ENCODE data around the gene LOXL4.

LOXL4 gene

DNA sequence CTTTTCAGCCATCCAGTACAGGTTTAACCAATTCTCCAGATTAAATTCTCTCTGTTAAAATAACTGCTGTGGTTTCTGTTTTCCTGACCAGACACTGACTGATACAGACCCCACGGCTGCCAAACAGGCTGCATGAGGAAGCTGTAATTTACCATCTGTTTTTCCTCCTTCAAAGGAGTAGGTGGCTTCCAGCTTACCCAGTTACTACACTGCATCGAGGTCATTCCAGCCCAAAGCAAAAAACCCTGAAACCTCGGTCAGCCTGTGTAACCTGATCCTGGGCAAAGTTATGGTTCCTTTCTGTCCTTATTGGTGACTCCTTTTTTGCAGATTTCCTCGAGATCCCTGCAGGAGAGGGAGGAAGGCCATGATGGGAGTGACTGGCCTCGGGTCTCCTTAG, 27.9 kb upstream of the LOXL4 start:
- no peak for DNase-seq (ENCODE audit: low spot score)
- TF ChIP-seq, protein P1, sequence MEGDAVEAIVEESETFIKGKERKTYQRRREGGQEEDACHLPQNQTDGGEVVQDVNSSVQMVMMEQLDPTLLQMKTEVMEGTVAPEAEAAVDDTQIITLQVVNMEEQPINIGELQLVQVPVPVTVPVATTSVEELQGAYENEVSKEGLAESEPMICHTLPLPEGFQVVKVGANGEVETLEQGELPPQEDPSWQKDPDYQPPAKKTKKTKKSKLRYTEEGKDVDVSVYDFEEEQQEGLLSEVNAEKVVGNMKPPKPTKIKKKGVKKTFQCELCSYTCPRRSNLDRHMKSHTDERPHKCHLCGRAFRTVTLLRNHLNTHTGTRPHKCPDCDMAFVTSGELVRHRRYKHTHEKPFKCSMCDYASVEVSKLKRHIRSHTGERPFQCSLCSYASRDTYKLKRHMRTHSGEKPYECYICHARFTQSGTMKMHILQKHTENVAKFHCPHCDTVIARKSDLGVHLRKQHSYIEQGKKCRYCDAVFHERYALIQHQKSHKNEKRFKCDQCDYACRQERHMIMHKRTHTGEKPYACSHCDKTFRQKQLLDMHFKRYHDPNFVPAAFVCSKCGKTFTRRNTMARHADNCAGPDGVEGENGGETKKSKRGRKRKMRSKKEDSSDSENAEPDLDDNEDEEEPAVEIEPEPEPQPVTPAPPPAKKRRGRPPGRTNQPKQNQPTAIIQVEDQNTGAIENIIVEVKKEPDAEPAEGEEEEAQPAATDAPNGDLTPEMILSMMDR (IDR thresholded peaks at IDR 0.05; ENCODE audit: borderline replicate concordance, control extremely low read depth, extremely low read depth, insufficient read depth, missing control alignments): no peak

DNA sequence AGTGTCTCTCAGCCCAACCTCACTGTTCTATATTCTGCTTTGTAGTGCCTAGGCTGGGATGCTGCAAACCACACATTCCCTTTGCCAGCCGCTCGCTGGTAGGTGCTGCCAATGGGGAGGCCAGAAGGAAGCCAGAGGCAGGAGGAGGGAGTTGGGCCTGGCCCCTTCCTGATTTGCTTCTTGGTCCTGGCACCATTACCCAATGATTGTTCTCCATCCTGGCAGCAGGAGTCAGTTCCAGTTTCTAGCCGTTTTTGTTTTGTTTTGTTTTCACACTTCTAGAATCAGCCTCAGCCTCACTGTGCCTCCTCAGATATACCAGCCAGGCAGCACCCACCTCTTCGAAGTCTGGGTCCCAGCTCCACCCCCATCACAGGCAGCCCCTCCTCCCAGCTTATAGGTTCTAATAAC, 27.4 kb upstream of the LOXL4 start:
- TF ChIP-seq, protein P1 (IDR thresholded peaks at IDR 0.05; ENCODE audit: borderline replicate concordance, control extremely low read depth, extremely low read depth, insufficient read depth, missing control alignments): no peak
- DNase-seq (ENCODE audit: low spot score): no peak
- in situ Hi-C loops (cut with MboI; ENCODE audit: low sequenced_read_pairs, unreplicated experiment): no loop called here

More for the DNA sequence above, 27.9 kb upstream of the LOXL4 start:
- in situ Hi-C loops (cut with MboI; ENCODE audit: low sequenced_read_pairs, unreplicated experiment): no loop called here

DNA sequence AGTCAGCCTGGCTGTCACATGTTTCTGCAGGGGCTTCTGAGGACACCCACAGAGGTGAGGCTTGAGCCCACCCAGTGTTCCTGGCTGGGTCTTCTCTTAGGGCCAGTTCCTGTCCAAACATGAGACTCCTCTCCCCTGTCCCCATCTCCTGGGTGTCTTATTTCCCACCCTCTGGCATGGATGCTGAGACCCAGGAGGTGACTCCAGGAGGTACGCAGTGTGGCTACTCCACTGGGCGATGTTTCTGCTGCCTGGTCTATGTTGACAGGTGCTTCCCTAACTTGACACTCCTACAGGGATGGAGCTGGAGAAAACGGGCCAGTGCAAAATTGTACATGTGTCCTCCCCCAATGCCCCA, 26.3 kb upstream of the LOXL4 start:
- DNase-seq (ENCODE audit: low spot score): no peak
- in situ Hi-C loops (cut with MboI; ENCODE audit: low sequenced_read_pairs, unreplicated experiment): no loop called here
- TF ChIP-seq, protein P1 (IDR thresholded peaks at IDR 0.05; ENCODE audit: borderline replicate concordance, control extremely low read depth, extremely low read depth, insufficient read depth, missing control alignments): no peak

DNA sequence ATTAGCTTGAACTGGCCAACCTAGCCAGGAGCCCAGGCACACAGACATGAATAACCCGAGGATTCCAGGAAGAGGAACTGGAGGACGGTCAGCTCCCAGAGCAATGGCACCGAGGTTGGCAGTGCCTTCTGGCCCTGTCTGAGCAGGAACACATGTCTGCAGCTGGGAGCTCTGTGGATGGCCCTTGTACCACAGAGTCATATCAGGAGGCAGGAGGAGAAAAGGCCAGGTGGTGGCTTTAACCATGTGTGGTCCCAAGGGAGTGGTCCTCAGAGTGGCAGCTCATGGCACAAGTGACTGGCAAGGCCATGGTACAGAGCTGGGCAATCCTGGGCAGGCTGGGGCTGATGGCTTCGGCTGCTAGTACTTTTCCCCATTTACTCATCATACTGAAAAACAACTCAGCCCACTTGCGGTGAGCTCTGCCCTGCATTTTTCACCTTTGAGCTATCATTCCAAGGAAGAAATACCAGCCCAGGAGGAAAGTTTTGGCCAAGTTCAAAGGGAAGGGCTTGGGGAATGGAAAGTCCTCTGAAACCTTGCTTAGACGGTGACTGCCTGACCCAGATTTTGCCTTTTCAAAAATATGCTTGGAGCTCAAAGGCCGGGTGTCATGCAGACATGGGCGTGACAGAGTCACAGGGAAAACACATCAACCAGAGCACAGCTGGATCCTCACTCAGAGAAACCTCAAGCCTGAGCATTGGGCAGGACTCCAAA, 25.7 kb upstream of the LOXL4 start:
- no peak for DNase-seq (ENCODE audit: low spot score)
- in situ Hi-C loops (cut with MboI; ENCODE audit: low sequenced_read_pairs, unreplicated experiment): no loop called here
- TF ChIP-seq, protein P1 (IDR thresholded peaks at IDR 0.05; ENCODE audit: borderline replicate concordance, control extremely low read depth, extremely low read depth, insufficient read depth, missing control alignments): no peak

DNA sequence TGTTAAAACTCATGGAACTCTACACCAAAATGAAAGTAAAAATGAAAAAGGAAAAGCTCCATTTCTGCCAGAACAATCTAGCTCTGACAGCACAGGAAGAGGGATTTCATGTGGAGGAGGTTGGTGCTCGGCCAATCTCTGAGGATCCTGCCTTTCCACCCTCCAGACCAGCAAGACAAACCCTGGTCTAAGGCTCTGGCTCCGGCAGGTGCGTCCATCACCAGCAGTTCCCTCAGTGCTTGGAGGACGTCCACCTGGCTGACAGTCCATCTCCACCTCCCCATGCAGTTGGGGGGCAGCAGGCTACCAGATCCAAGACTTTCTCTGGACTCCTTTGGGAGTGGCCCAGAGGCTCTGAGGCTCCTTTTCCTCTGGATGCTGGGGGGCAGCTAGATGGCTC, 25.0 kb upstream of the LOXL4 start:
- in situ Hi-C loops (cut with MboI; ENCODE audit: low sequenced_read_pairs, unreplicated experiment): no loop called here

GRCh38 chr10:98289802-98290209, 21.8 kb upstream of the LOXL4 start:
- no peak for DNase-seq (ENCODE audit: low spot score)
- TF ChIP-seq, protein P1 (IDR thresholded peaks at IDR 0.05; ENCODE audit: borderline replicate concordance, control extremely low read depth, extremely low read depth, insufficient read depth, missing control alignments): no peak
- in situ Hi-C loops (cut with MboI; ENCODE audit: low sequenced_read_pairs, unreplicated experiment): no loop called here

More for the DNA sequence above, 25.0 kb upstream of the LOXL4 start:
- no peak for DNase-seq (ENCODE audit: low spot score)
- TF ChIP-seq, protein P1 (IDR thresholded peaks at IDR 0.05; ENCODE audit: borderline replicate concordance, control extremely low read depth, extremely low read depth, insufficient read depth, missing control alignments): no peak

Data from GM13976 (cell line).